Cardiac fibroblast (primary cell): ENCODE data around the gene DMAC1.
A peak's percentile ranks its signal among the peaks of the same experiment; 100 is the strongest.

Experiments used
- DNase-seq, 2 donors: peaks; one replicate each; pipeline versions ENCODE4 v3.0.0 to v3.0.0-alpha.2; 2010; ENCODE audit warnings: low read depth in 2 of 2
- H3K4me3 ChIP-seq, 2 donors: replicated peaks in 1 of 2; 1 replicate in 1 of 2; 2 replicates in 1 of 2; pipeline ENCODE4 v1.5.1; 2011; ENCODE audit warnings: low read depth in 2 of 2, low read length in 2 of 2, mild to moderate bottlenecking in 2 of 2, moderate library complexity in 1 of 2
- TF ChIP-seq, protein P1 (sequence below): IDR thresholded peaks from one replicate; pipeline ENCODE4 v1.5.1; 2011; ENCODE audit warnings: low read depth, mild to moderate bottlenecking, low read length, inconsistent platforms

DMAC1 gene

DNA sequence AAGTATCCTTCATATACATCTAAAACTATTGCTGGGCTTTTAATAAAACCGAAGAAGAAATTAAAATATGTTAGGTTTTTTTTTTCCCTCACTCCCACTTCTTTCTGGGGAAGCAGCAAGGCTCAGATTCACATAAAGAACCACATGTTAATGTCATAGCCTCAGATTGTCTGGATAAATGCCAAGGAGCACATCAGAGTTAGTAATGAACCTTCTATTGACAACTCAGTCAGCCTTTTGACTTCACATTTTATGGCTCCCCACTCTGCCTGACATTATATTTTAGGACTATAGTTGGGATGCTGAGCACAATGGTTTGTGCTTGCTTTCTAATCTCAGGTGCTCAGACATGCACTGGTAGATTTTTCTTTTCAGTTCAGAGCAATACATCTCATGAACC is 21.8 kb downstream of the DMAC1 start:
- TF ChIP-seq, protein P1, sequence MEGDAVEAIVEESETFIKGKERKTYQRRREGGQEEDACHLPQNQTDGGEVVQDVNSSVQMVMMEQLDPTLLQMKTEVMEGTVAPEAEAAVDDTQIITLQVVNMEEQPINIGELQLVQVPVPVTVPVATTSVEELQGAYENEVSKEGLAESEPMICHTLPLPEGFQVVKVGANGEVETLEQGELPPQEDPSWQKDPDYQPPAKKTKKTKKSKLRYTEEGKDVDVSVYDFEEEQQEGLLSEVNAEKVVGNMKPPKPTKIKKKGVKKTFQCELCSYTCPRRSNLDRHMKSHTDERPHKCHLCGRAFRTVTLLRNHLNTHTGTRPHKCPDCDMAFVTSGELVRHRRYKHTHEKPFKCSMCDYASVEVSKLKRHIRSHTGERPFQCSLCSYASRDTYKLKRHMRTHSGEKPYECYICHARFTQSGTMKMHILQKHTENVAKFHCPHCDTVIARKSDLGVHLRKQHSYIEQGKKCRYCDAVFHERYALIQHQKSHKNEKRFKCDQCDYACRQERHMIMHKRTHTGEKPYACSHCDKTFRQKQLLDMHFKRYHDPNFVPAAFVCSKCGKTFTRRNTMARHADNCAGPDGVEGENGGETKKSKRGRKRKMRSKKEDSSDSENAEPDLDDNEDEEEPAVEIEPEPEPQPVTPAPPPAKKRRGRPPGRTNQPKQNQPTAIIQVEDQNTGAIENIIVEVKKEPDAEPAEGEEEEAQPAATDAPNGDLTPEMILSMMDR, result no peak
- DNase-seq, result no peak
- no peak overlapping the region for H3K4me3 ChIP-seq

DNA sequence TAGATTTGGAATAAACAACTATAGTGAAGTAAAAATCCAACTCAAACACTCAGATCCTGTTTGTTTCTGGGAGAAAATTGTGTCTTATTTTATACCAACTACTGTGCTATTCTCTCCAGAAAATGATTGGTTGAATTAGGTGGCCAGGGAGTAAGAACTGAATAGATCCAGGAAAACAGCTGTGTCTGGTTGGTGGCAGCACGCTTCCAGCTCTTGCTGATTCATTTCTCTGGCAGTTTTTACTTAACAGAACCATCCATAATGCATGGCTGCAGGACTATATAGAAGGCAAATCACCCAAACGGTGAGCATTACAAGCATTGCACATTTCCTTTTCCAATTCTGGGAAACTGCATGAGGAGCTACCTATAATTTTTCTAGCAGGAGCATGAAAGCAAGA is 29.5 kb downstream of the DMAC1 start:
- H3K4me3 ChIP-seq, result no peak overlapping the region
- TF ChIP-seq, protein P1, result no peak

DNA sequence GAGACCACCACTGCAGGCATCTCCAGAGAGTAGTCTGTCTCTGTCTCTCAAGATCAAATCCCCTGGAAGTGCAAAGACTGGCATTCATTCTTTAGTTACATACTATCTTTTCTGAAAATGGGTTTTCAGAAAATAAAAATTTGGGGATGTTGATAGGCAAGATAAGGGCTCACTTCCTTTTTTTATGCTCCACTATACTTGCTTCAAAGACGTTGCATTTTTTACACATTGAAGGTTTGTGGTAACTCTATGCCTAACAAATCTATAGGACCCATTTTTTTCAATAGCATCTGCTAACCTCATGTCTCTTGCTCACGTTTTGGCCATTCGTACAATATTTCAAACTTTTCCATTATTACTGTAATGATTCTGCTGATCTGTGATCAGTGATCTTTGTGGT is 37.0 kb downstream of the DMAC1 start:
- TF ChIP-seq, protein P1, result no peak

More for the DNA sequence above, 29.5 kb downstream of the DMAC1 start:
- no peak for DNase-seq

DNA sequence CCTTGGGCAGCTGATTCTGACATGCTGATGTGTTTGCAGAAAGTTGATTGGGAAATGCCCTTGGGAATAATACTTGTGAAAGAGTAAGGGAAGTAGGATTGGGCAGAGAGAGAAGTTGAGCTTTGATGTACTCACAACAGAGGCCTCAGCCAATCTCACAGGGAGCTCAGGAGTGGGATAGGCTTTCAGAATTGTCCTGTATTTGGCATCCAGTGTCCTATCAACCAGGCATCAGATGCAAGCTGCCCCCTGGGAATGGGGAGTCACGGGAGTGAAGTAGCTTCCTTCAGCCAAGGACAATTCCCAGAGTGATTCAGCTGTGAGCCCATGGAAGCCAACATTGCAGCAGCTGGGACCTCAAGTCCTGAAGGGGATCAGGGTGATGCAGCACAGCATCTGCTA is 39.6 kb downstream of the DMAC1 start:
- TF ChIP-seq, protein P1, result no peak
- no peak overlapping the region for H3K4me3 ChIP-seq
- DNase-seq, result peak; percentile 57 to 58

More for the DNA sequence above, 37.0 kb downstream of the DMAC1 start:
- H3K4me3 ChIP-seq, result no peak overlapping the region
- no peak for DNase-seq

DNA sequence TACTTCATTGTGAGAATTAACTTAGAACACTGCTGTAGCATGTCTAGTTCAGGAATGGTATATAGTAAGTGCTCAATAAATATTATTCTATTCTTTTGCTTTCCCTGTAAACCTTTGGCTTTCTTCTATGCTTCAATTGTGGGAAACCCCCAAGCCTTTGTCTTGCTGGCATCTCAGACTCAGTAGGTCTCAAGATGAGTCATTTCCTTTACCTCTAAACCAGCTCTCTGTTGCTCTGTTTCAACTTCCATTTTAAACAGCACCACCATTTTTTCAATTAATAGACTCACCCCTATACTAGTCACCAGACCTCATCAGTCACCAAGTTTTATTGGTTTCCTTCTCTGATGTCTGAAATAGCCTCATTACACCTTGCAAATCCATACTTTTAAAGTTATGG is 43.5 kb downstream of the DMAC1 start:
- H3K4me3 ChIP-seq, result no peak overlapping the region
- peak in 1 of 2 donors; percentile 16 for DNase-seq
- TF ChIP-seq, protein P1, result no peak

DNA sequence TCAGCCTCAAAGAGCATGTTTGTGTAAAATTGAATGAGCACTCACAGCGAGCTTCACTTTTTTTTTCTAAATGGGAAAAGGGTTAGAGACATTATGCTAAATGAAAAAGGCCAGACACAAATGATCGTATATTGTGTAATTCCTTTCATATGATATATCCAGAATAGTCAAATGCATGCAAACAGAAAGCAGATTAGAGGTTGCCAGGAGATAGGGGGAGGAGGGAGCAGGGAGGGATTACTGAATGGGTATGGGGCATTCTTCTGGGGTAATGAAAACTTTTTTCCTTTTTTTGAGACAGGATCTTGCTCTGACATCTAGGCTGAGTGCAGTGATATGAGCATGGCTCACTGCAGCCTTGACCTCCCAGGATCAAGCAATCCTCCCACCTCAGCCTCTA is 47.1 kb downstream of the DMAC1 start:
- H3K4me3 ChIP-seq, result no peak overlapping the region
- TF ChIP-seq, protein P1, result no peak
- DNase-seq, result no peak
